ENCODE data around the gene SOX14.

Gene SOX14

DNA sequence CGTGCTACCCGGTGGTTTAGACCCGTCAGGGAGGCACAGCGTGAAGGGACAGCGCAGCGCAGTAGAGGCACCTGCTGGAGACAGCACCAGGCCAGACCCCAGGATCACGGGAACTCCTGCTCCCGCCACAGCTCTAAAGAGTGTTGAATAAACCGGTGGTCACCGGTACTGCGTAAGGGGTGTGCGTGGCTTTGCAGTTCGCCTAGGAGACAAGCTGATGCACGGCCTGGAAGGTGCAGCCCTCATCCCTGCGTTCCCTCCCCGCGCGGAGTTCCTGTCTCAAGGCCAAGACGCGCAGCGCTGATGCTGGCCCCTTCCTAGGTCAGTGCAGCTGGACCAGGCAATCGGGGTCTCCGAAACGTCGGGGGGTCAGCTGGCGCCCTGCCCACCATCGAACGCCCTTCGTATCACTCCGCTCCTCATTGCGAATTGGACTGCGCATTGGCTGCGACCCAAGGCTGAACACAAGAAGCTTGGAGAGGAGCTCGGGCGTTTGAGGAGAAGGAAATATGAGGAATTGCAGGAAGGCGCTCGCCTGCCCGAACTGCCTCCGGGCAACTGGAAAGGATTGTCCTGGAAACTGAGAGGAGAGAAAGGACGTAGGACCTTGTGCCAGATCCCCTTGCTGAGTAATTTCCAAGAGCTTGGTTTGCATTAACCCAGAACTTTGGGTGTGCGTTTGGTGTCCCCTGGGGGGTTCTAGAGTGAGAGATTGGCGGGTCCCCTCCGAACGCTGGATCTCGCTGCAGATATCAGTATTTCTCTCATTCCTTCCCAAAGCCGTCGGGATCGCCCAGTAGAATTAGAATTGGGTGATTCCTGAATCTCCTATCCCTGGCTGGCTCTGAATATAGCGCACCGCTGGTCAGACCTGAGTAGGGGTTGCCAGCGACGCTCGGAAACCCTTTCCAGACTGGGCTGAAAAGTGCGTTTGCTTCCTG, 2.3 kb upstream of the SOX14 start:
- H3K36me3 ChIP-seq (ENCODE audit: control insufficient read depth, insufficient read depth, low read length), result no peaks in the 10 kb centered on the region
- no peaks in the 10 kb centered on the region for H3K4me1 ChIP-seq (ENCODE audit: control insufficient read depth, insufficient read depth, low read length, poor library complexity, severe bottlenecking)
- no peaks in the 10 kb centered on the region for H3K9me3 ChIP-seq (ENCODE audit: control insufficient read depth, low read length)
- DNase-seq, result no peak
- H3K4me3 ChIP-seq (ENCODE audit: insufficient read depth, low read depth, low read length, poor library complexity, severe bottlenecking), result no peak overlapping the region
- H3K27ac ChIP-seq (ENCODE audit: insufficient read depth, low read length, poor library complexity, severe bottlenecking), result no peak overlapping the region
- peaks cover 15% of the 10 kb centered on the region for H3K27me3 ChIP-seq (replicated peaks; ENCODE audit: control insufficient read depth, insufficient read depth, low read length, poor library complexity, severe bottlenecking)

DNA sequence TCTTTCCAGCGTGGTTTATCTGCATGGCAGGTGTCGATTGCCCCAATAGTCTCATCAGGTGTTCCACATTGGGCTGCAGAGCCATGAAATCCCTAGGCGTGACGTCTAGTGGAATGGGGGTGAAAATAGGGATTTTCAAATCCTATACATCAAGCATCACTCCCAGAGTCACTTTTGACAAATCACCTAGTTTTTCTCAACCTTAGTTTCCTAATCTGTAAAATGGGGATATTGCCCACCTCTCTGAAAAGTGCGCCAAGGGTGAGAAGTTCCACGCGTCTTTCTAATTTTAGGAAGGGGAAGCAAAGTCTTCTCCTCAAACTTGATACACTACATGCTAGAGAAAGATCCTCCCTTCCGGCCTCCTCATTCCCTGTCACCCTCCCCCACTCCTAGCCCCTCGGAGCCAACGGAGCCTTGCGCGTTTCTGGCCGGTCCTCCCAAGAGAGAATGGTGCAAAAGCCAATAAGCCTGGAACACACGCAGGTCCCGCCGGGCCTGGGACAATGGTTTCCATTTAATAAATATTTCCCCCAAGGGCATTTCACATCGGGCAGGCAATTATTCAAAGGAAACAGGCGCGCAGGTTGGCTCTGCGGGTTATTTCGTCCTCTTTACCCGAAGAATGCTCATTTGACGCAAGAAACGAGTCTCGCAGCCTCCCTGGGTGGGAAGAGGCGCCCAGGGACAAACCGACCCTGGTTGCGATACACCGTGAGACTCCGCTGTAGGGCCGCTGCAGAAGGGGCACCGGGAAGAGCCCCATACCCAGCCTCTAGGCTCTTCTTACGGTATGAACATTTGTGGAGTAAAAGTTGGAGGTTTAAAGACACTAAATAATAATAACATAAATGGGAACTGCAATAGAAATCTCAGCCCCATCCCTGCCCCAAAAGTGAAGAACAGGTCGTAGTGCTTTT, 1.2 kb upstream of the SOX14 start:
- no peak for DNase-seq
- Histone ChIP-seq H3K36me3 (ENCODE audit: control insufficient read depth, insufficient read depth, low read length) (no peaks in the 10 kb centered on the region), H3K4me3 (ENCODE audit: insufficient read depth, low read depth, low read length, poor library complexity, severe bottlenecking) (no peak overlapping the region), H3K9me3 (ENCODE audit: control insufficient read depth, low read length) (no peaks in the 10 kb centered on the region), H3K27ac (ENCODE audit: insufficient read depth, low read length, poor library complexity, severe bottlenecking) (no peak overlapping the region), H3K27me3 (replicated peaks; ENCODE audit: control insufficient read depth, insufficient read depth, low read length, poor library complexity, severe bottlenecking) (peaks cover 19% of the 10 kb centered on the region), H3K4me1 (ENCODE audit: control insufficient read depth, insufficient read depth, low read length, poor library complexity, severe bottlenecking) (no peaks in the 10 kb centered on the region)

DNA sequence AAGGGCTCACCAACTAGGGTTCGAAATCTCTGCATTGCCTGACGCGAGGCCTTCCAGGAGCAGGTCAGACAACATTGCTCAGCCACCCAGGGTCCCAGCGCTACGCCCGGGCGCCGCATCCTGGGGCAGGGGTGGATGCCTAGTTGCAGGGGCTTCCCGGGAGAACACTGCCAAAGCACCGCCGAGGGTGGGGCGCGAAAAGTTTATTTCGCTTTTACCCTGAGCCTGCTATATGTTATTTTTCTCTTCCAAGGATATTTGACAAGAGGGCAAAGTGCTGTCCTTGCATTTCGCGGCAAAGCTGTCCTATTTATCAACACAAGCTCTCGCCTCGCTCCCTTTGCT, 549 bp upstream of the SOX14 start:
- H3K27me3 ChIP-seq (replicated peaks; ENCODE audit: control insufficient read depth, insufficient read depth, low read length, poor library complexity, severe bottlenecking), result peaks cover 21% of the 10 kb centered on the region
- H3K4me3 ChIP-seq (ENCODE audit: insufficient read depth, low read depth, low read length, poor library complexity, severe bottlenecking), result no peak overlapping the region
- H3K9me3 ChIP-seq (ENCODE audit: control insufficient read depth, low read length), result no peaks in the 10 kb centered on the region

DNA sequence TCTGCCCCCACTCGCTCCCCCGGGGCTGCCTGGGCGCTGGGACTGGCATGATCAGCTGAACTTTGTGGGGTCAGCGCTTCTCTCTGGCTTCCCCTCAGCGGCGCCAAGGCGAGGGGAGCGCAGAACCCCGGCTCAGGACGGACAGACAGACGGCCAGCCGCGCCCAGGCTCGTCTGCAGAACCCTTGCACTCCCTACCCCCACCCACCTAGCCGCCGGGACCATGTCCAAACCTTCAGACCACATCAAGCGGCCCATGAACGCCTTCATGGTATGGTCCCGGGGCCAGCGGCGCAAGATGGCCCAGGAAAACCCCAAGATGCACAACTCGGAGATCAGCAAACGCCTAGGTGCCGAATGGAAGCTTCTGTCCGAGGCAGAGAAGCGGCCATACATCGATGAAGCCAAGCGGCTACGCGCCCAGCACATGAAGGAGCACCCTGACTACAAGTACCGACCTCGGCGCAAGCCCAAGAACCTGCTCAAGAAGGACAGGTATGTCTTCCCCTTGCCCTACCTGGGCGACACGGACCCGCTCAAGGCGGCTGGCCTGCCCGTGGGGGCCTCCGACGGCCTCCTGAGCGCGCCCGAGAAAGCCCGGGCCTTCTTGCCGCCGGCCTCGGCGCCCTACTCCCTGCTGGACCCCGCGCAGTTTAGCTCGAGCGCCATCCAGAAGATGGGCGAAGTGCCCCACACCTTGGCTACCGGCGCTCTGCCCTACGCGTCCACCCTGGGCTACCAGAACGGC, 621 bp downstream of the SOX14 start:
- no peaks in the 10 kb centered on the region for H3K36me3 ChIP-seq (ENCODE audit: control insufficient read depth, insufficient read depth, low read length)
- no peak for DNase-seq
- no peak overlapping the region for H3K4me3 ChIP-seq (ENCODE audit: insufficient read depth, low read depth, low read length, poor library complexity, severe bottlenecking)
- no peaks in the 10 kb centered on the region for H3K4me1 ChIP-seq (ENCODE audit: control insufficient read depth, insufficient read depth, low read length, poor library complexity, severe bottlenecking)
- no peak overlapping the region for H3K27ac ChIP-seq (ENCODE audit: insufficient read depth, low read length, poor library complexity, severe bottlenecking)
- H3K9me3 ChIP-seq (ENCODE audit: control insufficient read depth, low read length), result no peaks in the 10 kb centered on the region
- peaks cover 31% of the 10 kb centered on the region for H3K27me3 ChIP-seq (replicated peaks; ENCODE audit: control insufficient read depth, insufficient read depth, low read length, poor library complexity, severe bottlenecking)

More for the DNA sequence above, 549 bp upstream of the SOX14 start:
- DNase-seq, result no peak
- H3K27ac ChIP-seq (ENCODE audit: insufficient read depth, low read length, poor library complexity, severe bottlenecking), result no peak overlapping the region
- no peaks in the 10 kb centered on the region for H3K4me1 ChIP-seq (ENCODE audit: control insufficient read depth, insufficient read depth, low read length, poor library complexity, severe bottlenecking)
- no peaks in the 10 kb centered on the region for H3K36me3 ChIP-seq (ENCODE audit: control insufficient read depth, insufficient read depth, low read length)

DNA sequence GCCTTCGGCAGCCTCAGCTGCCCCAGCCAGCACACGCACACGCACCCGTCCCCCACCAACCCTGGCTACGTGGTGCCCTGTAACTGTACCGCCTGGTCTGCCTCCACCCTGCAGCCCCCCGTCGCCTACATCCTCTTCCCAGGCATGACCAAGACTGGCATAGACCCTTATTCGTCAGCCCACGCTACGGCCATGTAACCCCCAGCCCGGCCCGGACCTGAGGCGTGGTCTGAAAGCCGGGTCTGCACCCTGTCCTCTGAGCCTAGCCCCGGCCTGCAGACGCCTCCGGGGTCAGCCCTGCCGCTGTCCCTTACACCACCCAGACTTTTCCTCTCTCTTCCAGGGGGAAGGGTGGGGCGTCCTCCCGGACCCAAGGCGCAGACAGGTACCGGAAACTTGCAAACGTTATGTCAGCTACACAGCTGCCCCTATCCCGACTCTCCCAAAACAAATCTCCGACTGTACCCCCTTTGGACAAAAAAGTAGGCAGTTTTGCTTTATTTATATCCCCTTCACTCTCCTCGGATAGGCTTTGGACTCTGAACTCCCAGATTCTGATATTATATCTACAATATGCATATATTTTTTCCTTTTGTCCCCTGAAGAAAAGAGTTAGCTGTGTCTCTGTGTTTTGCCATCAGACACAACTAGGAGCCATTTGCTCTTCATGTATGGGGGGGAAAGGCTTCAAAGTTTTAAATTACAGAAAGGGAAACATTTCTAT, 1.4 kb downstream of the SOX14 start:
- H3K27me3 ChIP-seq (replicated peaks; ENCODE audit: control insufficient read depth, insufficient read depth, low read length, poor library complexity, severe bottlenecking), result peaks cover 34% of the 10 kb centered on the region
- no peak overlapping the region for H3K4me3 ChIP-seq (ENCODE audit: insufficient read depth, low read depth, low read length, poor library complexity, severe bottlenecking)
- H3K4me1 ChIP-seq (ENCODE audit: control insufficient read depth, insufficient read depth, low read length, poor library complexity, severe bottlenecking), result no peaks in the 10 kb centered on the region
- H3K9me3 ChIP-seq (ENCODE audit: control insufficient read depth, low read length), result no peaks in the 10 kb centered on the region
- no peak overlapping the region for H3K27ac ChIP-seq (ENCODE audit: insufficient read depth, low read length, poor library complexity, severe bottlenecking)
- DNase-seq, result no peak
- H3K36me3 ChIP-seq (ENCODE audit: control insufficient read depth, insufficient read depth, low read length), result no peaks in the 10 kb centered on the region

DNA sequence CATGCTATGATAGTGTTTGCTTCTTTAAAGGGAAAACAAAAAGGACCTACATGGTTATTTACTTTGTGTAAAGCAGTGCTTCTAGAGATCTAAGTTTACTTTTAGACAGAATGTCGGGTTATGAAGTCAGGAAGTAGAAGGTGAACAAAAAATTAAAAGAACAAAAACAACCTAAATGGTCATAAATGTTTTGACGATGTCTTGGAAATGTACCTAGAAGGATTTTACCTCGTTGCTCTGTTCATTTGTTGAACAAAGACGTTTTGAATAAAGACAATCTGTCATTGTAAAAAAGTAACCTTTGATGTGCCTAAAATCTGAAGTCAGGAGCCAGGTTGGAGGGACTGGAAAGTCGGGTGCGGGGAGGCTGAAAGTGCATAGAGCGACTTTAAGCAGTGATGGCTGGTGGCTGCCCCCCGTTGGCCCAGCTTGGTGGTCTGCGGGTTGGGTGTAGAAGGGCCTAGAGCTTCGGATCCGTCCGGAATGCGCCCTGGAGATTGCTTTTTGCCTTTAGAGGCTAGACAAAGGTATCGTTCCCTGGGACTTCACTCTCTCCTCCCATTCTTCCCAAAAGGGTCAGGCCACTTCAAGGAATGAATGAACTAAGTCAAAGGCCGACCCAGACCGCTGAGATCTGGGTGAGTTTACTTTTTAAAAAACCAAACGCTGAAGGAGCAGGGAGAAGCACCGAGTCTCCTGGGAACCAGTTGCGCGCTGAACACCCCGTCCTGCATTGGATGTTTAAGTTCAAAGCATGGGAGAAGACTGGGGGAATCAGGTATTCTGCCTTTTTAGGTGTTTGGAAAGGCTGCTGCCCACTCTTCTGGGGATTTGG, 2.1 kb downstream of the SOX14 start:
- no peak overlapping the region for H3K4me3 ChIP-seq (ENCODE audit: insufficient read depth, low read depth, low read length, poor library complexity, severe bottlenecking)
- DNase-seq, result no peak
- no peak overlapping the region for H3K27ac ChIP-seq (ENCODE audit: insufficient read depth, low read length, poor library complexity, severe bottlenecking)
- peaks cover 30% of the 10 kb centered on the region for H3K27me3 ChIP-seq (replicated peaks; ENCODE audit: control insufficient read depth, insufficient read depth, low read length, poor library complexity, severe bottlenecking)
- H3K9me3 ChIP-seq (ENCODE audit: control insufficient read depth, low read length), result no peaks in the 10 kb centered on the region
- no peaks in the 10 kb centered on the region for H3K36me3 ChIP-seq (ENCODE audit: control insufficient read depth, insufficient read depth, low read length)
- no peaks in the 10 kb centered on the region for H3K4me1 ChIP-seq (ENCODE audit: control insufficient read depth, insufficient read depth, low read length, poor library complexity, severe bottlenecking)

DNA sequence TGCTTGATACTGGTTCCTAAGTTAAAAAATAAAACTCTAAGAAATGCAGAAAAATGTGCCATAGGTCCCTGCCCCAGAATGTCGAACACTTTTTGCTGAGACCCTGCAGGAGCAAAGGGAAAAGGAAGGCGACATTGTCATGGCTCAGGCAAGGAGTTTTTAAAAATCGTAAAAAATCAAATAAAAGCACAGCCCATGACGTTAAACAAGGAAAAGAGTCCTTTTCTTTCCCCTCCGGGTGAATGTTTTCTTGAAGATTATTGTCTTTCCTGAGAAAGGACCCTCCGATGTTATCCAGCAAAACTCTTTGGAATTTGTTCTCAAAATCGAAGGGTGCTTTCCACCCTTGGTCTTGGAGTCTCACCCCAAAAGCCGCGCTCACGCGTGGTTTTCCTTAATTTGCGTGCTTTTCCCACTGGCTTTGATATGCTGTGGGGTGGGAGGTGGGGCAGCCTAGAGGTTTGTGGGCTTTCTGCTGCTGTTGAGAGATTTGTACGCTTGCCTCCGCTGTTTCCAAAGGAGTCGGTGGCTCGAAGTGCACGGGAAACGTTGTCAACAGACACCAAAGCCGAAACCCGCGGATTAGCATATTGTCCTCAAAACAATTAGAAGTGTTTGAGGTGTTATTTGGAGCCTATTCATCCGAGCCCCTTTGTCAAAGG, 2.9 kb downstream of the SOX14 start:
- no peaks in the 10 kb centered on the region for H3K9me3 ChIP-seq (ENCODE audit: control insufficient read depth, low read length)

DNA sequence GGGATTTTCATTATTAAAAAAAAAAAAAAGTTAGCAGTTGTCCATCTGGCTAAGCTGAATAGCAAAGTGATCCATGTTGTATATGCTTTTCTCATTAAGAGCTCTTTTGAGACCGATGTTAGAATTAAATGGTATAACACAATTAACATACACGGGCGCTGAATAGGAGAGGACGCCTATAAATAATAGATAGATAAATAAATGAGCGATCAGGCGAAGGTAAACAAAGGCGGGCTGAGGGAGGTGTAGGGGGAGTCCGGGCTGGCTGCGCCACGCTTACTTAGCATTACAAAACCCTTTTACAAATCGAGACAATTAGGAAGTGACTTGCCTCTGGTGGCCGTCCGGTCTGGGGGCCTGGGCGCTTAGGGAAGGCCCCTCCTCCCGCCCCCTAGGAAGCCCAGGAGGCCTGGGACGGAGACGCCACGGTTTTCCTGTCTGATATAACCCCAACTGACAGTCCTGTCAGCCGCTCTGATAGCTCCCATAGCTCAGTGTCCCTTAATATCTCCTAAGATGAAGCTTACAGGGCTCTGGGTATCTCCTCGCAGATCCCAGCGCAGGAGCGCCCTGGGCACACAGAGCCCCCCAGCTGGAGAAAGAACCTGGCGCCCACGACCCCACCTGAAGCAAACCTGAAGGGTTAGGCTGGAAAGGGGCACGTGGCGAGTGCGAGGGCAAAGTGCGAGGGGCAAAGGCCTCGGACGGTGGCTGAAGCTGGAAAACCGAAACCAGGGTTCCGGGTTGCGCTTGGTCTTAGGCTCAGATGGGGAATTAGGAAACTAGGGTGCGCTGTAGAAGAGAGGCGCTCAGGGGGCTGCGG, 3.6 kb downstream of the SOX14 start:
- Histone ChIP-seq H3K27ac (ENCODE audit: insufficient read depth, low read length, poor library complexity, severe bottlenecking) (no peak overlapping the region), H3K27me3 (replicated peaks; ENCODE audit: control insufficient read depth, insufficient read depth, low read length, poor library complexity, severe bottlenecking) (peaks cover 33% of the 10 kb centered on the region), H3K36me3 (ENCODE audit: control insufficient read depth, insufficient read depth, low read length) (no peaks in the 10 kb centered on the region), H3K4me1 (ENCODE audit: control insufficient read depth, insufficient read depth, low read length, poor library complexity, severe bottlenecking) (peaks cover 6% of the 10 kb centered on the region), H3K4me3 (ENCODE audit: insufficient read depth, low read depth, low read length, poor library complexity, severe bottlenecking) (no peak overlapping the region), H3K9me3 (ENCODE audit: control insufficient read depth, low read length) (no peaks in the 10 kb centered on the region)
- DNase-seq, result no peak

More for the DNA sequence above, 2.9 kb downstream of the SOX14 start:
- Histone ChIP-seq H3K4me3 (ENCODE audit: insufficient read depth, low read depth, low read length, poor library complexity, severe bottlenecking) (no peak overlapping the region), H3K4me1 (ENCODE audit: control insufficient read depth, insufficient read depth, low read length, poor library complexity, severe bottlenecking) (peaks cover 6% of the 10 kb centered on the region), H3K27ac (ENCODE audit: insufficient read depth, low read length, poor library complexity, severe bottlenecking) (no peak overlapping the region), H3K27me3 (replicated peaks; ENCODE audit: control insufficient read depth, insufficient read depth, low read length, poor library complexity, severe bottlenecking) (peaks cover 28% of the 10 kb centered on the region), H3K36me3 (ENCODE audit: control insufficient read depth, insufficient read depth, low read length) (no peaks in the 10 kb centered on the region)
- no peak for DNase-seq

Data from effector memory CD4-positive, alpha-beta T cell (primary cell).